ENCODE results near the gene FOLR3.

GRCh38 chr11:72132646-72133045 is 2.9 kb upstream of the FOLR3 start:
- TF ChIP-seq CEBPB (IDR thresholded peaks at IDR 0.05) = no peak
- TF ChIP-seq EGR1 (IDR thresholded peaks at IDR 0.05) = no peak
- TF ChIP-seq EP300 (IDR thresholded peaks at IDR 0.05; ENCODE audit: borderline replicate concordance) = no peak
- TF ChIP-seq USF1 (IDR thresholded peaks at IDR 0.05) = no peak
- TF ChIP-seq REST (IDR thresholded peaks at IDR 0.05; ENCODE audit: low read depth) = no peak
- no peak for TF ChIP-seq YY1 (IDR thresholded peaks at IDR 0.05; ENCODE audit: low read depth)
- no peak for TF ChIP-seq TEAD4 (IDR thresholded peaks at IDR 0.05)
- TF ChIP-seq MAX (IDR thresholded peaks at IDR 0.05) = no peak
- no peak for TF ChIP-seq RAD21 (IDR thresholded peaks at IDR 0.05; ENCODE audit: low read depth)

Measured in Ishikawa (cell line).